ENCODE data around the gene SHMT1.
"Not testable (repeated sequence)": the region's sequence is repeated elsewhere in the genome, so short reads cannot be mapped to it uniquely, and the experiment has no call there.

Gene SHMT1

DNA sequence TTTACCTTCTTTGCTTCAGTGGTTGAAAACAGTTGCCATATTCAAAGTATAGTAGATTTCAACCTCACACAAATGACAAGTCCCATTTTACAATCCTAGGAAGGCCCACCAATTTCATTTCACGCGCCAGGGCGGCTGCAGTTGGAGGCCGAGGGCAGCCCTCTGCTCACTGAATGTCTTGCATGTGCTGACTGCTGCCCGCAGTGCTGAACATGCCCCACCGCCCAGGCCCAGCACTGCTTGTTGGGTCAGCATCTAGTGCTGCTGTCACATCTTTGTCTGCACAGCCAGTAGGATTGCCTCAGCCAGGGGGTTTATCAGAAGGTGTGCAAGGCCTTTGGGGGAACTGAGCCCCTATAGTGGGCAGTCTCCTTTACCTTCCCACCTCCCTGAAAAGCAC lies 36.8 kb downstream of the SHMT1 start:
- no peak for DNase-seq (ENCODE audit: low read depth in 4 of 4, low spot score in 1 of 4)

DNA sequence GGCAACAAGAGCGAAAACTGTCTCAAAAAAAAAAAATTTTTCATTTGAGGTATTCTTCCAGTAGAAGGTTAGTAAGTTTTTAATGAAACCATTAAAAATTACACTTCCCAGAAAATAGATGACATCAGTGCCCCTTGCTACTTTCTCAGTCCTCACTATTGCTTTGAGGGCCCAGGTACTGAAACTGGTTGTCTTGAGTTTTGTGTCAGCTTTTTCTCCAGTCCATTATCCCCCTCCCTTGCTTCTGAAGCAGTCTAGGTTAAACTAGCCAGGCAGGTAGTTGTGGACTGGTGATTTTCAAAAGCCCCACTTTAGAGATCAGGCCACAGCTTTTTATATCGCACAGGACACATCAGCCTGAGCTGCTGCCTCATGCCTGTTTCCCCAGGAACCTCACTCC lies 37.3 kb downstream of the SHMT1 start:
- no peak for DNase-seq (ENCODE audit: low read depth in 4 of 4, low spot score in 1 of 4)

DNA sequence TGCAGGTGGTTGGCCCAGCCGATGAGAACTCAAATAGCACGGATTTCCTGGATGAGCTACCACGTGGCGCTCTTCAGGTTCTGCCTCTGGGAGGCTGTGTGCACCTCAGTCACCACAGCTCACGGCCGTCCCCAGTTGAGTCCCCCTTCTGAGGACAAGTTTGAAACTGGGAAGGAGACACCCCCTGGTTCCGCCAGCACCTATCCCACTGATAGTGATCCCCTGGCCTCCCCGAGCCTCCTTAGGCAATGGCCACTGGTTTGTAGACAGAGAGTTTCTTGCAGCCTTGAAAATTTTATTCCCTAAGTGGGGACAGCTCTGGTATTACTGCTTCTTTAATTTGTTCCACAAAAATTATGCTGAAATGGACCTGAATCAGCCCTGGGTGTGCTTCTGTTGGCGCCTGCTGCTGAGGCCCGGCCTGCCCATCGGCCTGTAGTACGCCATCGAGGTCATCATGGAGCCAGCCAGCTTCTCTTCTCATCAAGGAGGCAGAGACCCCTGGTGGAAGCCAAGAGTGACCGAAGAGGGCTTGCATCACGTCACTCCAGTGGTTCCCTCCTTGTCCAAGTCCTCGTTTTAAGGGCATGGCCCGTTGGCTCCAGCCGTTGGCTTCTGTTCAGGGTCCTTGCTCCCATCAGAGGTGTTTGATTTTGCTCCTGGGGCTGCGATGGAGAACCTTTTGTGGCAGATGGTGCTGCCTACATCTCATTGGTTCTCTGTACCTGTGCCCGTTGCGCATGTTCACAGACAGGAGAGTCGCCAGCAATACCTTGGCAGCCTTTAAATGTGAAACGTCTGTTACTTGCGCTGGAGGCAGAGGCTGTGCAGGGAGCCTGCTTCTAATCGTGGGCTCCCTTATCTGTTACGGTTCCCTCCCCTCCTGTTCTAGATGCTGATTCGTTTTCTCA lies 39.0 kb downstream of the SHMT1 start:
- DNase-seq (ENCODE audit: low read depth in 4 of 4, low spot score in 1 of 4), result no peak

DNA sequence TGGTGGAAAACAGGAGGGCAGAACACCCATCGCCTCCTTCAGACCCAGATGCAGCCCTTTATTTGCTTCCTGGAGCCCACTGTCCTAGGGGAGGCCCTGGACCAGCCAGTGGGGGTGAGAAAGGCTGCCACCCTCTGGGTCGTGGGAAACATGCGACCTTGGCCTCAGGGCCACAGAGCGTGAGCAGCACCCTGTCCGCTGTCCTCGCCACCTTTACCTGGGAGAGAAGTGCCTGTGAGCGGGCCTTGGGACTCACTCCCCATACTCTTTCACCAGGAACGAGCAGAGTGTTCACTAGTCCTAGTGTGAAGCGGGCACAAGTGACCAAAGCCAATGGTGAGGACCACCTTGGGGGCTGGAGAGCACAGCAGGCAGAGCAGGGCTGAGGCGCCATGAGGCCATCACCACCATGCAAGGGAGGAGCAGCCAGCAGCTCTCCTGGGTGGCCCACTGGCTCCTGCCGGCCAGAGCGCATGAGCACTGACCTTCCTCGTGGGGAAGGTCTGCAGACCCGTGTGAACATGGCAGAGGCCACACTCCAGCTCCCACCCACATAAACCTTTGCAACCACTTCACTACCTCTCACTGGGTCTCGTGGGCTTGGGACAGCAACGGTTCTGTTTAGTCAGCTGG lies 39.7 kb downstream of the SHMT1 start:
- no peak for DNase-seq (ENCODE audit: low read depth in 4 of 4, low spot score in 1 of 4)

DNA sequence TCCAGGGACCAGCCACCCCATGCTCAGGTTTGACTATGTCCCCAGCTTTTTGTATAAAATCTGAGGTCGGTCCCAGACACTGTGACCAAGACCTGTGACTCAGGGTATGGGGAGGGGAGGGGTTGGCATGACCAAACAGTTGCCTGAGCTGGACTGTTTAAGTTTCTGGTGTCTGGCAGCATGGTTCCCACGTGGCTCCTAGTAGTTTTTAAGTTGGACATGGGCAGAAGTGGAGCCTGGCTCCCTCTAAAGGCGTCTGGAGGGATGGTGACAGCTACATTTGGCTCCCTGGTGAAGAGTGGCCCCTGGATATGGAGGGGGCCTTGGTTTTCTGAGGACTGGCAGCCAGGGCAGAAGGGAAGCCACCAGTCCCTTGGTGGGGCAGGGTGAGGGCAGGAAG lies 40.3 kb downstream of the SHMT1 start:
- DNase-seq (ENCODE audit: low read depth in 4 of 4, low spot score in 1 of 4), result no peak

DNA sequence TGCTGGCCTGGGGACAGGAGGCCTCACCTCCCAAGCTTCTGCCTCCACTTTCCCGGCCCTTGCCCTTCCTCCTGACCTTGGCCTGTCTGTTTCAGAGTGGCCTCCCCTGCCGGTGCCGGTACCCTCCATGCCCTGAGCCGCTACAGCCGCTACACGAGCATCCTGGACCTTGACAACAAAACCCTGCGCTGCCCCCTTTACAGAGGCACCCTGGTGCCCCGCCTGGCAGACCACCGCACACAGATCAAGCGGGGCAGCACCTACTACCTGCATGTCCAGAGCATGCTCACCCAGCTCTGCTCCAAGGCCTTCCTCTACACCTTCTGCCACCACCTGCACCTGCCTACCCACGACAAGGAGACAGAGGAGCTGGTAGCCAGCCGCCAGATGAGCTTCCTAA lies 40.8 kb downstream of the SHMT1 start:
- no peak for DNase-seq (ENCODE audit: low read depth in 4 of 4, low spot score in 1 of 4)

DNA sequence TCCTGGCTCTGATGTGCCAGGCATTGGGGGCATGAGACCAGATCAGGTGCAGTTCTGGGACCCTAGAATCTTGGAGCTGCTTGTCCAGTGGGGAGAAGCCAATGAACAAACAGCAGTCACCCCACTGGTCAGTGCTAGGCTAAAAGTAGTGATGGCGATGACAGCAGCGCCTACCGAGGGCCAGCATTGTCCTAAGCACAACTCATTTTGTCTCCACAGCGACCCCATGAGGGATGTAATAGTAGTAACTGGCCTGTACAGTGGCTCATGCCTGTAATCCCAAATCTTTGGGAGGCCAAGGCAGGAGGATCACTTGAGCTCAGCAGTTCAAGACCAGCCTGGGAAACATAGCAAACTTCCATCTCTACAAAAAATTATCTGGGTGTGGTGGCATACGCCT lies 42.0 kb downstream of the SHMT1 start:
- no peak for DNase-seq (ENCODE audit: low read depth in 4 of 4, low spot score in 1 of 4)

DNA sequence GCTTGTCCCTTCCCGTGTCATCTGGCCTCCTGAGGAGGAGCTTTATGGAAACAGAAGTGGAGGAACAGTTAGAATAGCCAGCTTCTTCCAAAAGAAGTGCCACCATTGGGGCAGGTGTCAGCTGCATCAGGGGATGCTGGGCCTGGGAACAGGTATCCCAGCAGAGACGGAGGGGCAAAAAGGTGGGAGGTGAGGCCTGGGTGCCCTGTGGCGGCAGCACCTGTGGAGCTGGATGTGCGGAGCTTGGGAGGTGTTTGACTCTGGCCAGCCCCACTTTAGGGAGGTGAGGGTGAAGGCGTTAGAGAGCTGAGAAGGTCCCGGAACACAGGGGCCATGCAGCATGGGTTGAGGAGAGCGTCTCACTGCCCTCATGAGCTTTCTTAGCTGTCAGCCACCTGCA lies 43.0 kb downstream of the SHMT1 start:
- no peak for DNase-seq (ENCODE audit: low read depth in 4 of 4, low spot score in 1 of 4)

DNA sequence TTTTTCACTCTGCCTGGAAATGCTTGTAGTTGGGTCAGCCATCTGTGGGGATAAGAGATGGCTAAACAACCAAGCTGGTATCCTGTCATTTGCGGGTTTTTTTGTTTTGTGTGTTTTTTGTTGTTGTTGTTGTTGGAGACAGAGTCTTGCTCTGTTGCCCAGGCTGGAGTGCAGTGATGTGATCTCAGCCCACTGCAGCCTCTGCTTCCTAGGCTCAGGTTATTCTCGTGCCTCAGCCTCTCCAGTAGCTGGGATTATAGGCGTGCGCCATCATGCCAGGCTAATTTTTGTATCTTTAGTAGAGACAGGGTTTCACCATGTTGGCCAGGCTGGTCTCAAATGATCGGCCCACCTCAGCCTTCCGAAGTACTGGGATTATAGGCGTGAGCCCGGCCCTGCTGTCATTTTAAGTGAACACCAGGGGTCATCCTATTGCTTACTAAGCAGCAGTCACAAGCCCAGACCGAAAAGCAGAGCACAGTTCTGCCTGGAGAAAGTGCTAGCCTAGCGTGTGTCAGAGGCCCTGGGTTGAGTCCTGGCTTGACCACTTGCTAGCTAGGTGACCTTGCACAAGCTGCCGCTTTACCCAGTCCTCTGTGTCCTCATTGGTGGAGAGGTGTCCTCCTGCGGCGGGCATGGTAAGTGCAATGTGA lies 43.6 kb downstream of the SHMT1 start:
- DNase-seq (ENCODE audit: low read depth in 4 of 4, low spot score in 1 of 4), result no peak

DNA sequence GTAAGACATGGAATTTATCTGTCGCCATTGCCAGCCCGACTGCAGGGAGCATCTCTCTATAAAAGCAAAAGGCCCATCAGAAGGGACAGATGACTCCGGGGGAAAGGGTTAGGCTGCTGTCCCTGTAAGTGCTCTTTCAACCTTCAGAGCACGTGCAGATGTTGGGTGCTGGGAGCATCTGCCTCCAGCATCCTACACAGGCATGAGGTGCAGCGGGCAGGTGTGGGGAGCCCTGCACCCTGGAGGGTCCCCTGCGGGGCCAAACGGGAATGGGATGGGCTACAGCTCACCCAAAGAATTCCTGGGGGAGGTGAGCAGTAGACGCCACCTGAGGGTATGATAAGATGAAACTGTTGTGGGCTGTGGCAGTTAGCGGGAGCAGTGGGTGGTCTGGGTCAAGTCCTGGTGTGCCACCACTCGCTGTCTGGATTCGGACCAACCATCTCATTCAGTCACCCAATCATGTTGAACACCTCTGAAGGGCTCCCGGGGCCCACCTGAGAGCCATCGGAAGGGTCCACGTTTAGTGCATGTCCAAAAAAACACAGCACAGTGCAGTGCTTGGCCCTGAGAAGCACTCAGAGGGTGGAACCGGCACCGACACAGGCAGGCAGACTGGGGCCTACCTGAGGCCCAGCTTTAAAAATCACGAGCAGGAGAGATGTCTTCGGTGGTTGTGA lies 44.4 kb downstream of the SHMT1 start:
- DNase-seq (ENCODE audit: low read depth in 4 of 4, low spot score in 1 of 4), result no peak

DNA sequence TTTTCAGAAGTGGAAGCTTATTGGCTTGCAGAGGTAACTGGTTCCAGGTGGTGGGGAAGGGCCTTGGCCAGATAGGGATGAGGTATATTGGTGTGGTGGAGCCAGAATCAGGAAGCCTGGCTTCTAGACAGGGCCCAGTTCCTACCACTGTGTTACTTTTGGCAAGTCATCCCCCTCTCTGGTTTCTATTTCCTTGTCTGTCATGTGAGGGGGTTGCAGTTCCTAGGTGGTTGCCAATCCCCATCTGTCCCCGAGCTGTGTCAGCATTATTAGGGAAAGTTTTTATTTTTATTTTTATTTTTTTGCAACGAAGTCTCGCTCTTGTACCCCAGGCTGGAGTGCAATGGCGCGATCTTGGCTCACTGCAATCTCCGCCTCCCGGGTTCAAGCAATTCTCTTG lies 45.2 kb downstream of the SHMT1 start:
- no peak for DNase-seq (ENCODE audit: low read depth in 4 of 4, low spot score in 1 of 4)

DNA sequence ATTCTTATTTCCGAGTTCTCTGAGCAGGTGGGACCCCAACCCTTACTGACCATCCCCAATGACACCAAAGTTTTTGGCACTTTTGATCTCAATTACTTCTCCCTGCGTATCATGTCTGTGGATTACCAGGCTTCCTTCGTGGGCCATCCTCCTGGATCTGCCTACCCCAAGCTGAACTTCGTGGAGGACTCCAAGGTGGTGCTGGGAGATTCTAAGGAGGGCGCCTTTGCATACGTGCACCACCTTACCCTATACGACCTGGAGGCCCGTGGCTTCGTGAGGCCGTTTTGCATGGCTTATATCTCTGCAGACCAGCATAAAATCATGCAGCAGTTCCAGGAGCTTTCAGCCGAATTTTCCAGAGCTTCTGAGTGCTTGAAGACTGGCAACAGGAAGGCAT lies 47.4 kb downstream of the SHMT1 start:
- no peak for DNase-seq (ENCODE audit: low read depth in 4 of 4, low spot score in 1 of 4)

DNA sequence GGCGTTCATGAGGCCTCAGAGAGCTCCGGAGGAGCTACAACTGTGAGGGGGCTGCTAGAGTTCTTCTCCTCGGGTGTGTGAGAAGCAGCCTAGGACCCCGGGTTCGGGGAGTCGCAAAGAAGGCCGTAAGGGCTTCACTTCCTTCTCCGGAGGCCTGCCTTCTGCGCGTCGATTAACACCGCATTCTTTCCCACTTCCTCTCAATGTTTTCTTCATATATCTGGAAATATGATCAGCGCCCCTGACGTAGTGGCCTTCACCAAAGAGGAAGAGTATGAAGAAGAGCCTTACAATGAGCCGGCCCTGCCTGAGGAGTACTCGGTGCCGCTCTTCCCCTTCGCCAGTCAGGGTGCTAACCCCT lies 47.8 kb downstream of the SHMT1 start:
- no peak for DNase-seq (ENCODE audit: low read depth in 4 of 4, low spot score in 1 of 4)

DNA sequence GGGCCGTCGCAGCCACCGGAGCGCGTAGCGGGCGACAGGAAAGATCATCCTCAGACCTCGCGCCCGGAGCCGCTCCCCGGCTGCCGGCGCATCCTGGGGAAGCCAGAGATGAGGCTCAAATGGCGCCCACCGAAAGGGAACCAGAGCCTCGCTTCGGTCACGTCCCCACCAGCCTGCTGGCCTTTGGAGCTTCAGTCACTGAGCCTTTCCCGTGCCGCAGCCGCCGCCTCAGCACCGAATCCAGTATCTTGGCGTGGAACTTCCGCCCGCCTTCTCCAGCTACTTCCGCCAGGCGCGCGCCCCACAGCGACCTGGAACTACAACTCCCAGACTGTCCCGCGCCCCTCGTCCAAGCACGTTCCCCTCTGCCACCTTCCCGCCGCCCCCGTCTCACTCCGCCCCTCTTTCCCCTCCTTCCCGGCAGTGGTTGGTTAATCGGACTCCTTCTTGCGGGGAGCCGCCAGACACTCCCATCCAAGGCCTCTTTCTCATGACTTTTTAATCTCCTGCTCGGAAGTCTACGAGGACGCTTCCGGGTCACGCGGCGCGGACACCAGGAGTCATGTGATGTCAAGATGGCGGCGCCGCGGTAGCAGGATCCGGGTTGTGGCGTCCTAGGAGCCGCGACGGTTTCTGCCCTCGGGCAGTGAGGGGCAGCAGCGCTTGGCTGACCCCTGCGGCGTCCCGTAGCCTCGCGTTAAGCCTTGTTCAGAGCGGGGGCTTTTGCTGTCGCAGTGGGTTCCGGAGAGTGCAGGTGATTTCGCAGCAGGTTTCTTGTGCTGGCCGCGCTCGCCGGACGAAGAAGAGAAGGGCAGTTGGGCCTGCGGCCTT lies 48.4 kb downstream of the SHMT1 start, which contains the start of the genes SMCR8 and TOP3A:
TSS of gene SMCR8 (plus strand) at position 563 of the 831 bp plus-strand sequence. CDS start 497 bp downstream, outside the sequence.
TSS of gene TOP3A (minus strand) at position 264 of the 831 bp plus-strand sequence. CDS start at position 48, 216 bp downstream.
- DNase-seq (ENCODE audit: low read depth in 4 of 4, low spot score in 1 of 4), result peak; percentile 93 to 98 (median 96)

DNA sequence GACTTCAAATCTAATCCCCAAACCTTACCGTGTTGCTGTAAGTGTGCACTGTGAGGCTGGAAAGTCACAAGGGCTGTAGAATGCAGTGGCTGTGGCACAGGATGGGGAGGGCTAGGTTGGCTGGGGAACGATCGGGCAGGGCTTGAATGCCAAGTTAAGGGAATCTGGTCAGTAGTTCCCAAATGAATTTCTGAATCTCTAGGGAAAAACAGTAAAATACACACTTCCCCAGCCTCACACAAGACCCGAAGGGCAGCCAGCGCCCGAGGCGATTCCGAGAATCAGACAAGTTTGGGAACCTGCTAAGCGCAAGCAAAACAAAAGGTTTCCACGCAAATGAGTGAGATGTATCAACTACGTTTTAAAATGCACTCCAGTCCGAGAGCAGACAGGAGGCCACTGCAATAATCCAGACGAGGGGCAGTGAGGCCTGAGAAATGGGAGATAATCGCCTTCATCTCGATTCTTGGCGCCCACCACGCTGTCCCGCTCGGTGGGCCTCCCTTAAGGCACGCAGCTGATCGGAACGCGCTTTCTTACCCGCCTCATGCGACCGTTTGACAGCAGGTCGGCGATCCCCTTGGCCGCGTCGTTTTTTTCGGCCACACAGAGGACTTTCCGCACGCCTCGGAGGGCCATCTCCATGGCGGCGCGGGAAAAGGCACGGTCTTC lies 49.2 kb downstream of the SHMT1 start:
- DNase-seq (ENCODE audit: low read depth in 4 of 4, low spot score in 1 of 4), result no peak

DNA sequence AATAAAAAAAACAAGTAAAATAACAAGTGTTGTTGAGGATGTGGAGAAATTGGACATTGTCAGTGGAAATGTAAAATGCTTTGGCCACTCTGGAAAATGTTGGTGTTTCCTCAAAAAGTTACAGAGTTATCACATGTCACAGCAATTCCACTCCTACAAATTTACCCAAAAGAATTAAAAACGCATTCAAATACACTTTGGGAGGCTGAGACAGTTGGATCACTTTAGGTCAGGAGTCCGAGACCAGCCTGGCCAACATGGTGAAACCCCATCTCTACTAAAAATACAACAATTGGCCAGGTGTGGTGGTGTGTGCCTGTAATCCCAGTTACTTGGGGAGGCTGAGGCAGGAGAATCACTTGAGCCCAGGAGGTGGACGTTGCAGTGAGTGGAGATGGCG lies 54.1 kb downstream of the SHMT1 start:
- no peak for DNase-seq (ENCODE audit: low read depth in 4 of 4, low spot score in 1 of 4)

DNA sequence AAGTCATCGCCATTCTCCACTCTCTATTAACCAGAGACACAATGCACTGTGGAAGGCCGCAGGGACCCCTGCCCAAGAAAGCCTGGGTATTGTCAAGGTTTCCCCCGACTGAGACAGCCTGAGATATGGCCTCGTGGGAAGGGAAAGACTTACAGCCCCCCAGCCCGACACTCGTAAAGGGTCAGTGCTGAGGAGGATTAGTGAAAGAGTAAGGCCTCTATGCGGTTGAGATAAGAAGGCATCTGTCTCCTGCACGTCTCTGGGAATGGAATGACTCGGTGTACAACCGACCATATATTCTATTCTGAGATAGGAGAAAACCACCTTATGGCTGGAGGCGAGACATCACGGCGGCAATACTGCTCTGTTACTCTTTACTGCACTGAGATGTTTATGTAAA lies 60.1 kb downstream of the SHMT1 start:
- DNase-seq (ENCODE audit: low read depth in 4 of 4, low spot score in 1 of 4), result not testable (repeated sequence)

DNA sequence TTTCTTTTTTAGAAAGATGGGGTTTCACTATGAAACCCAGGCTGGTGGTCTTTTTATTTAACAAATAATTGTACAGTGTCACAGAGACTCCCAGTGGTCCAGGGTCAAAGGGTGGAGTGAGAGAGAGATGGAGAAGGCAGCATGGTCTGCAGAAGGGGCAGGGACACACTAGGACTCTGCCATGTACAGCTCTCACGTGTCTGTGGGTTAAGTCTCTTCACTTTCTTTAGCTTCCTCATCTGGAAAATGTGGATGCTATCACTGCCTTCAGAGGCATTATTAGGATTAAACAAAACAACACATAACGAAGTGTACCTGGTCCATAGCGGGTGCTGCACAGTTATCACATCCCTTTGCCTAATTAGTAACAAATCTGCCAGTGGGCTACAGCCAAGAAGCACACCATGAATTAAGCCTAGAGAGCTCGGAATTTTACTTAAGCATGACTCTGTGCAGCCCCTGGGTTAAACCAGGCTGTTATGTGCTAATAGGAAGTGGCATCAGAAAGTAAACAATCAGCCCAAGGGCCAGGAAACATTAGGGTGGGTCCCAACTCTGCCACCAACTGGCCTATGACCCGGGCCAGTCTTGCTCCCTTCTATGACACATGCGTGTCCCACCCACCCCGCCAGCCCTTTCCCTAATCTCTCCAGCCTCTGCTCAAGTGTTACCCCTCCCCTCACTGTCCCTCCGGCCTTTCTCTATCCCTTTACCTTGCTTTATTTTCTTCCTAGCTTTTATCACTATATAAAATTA lies 62.4 kb downstream of the SHMT1 start:
- DNase-seq (ENCODE audit: low read depth in 4 of 4, low spot score in 1 of 4), result no peak

DNA sequence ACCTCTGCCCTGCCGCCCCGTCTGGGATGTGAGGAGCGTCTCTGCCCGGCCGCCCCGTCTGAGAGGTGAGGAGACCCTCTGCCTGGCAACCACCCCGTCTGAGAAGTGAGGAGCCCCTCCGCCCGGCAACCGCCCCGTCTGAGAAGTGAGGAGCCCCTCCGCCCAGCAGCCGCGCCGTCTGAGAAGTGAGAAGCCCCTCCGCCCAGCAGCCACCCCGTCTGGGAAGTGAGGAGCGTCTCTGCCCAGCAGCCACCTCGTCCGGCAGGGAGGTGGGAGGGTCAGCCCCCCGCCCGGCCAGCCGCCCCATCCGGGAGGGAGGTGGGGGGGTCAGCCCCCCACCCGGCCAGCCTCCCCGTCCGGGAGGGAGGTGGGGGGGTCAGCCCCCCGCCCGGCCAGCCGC lies 65.3 kb downstream of the SHMT1 start:
- not testable (repeated sequence) for DNase-seq (ENCODE audit: low read depth in 4 of 4, low spot score in 1 of 4)

Measured in stimulated activated CD4-positive, alpha-beta T cell treated with anti-CD3 and anti-CD28 coated beads, Interleukin-1b, Interleukin-23, amount 100 ng/mL, for 24 hours (primary cell).